Activated CD4-positive, alpha-beta T cell treated with anti-CD3 and anti-CD28 coated beads, Interleukin-2, amount 10 ng/mL, durations not matched to agents 24 days and 14 days (primary cell): ENCODE results near the gene ARHGAP35. TPM values are rescaled to one million over a fixed set of nuclear protein-coding genes. Genes with fewer than 3 reads are reported as not detected.
"Not testable (repeated sequence)": the region's sequence is repeated elsewhere in the genome, so short reads cannot be mapped to it uniquely, and the experiment has no call there.

Experiments used
- DNase-seq: peaks from one replicate; pipeline ENCODE4 v3.0.0; 2022
- H3K27ac Mint-ChIP-seq: one replicate; pipeline ENCODE4 v1.8.0; 2022; ENCODE audit warnings: mild to moderate bottlenecking, mixed read lengths
- H3K27me3 Mint-ChIP-seq: one replicate; pipeline ENCODE4 v1.8.0; 2022; ENCODE audit warnings: mixed read lengths
- H3K36me3 Mint-ChIP-seq: one replicate; pipeline ENCODE4 v1.8.0; 2022; ENCODE audit warnings: low read depth, mild to moderate bottlenecking, mixed read lengths
- H3K4me1 Mint-ChIP-seq: one replicate; pipeline ENCODE4 v1.8.0; 2021; ENCODE audit warnings: mixed read lengths
- H3K4me3 Mint-ChIP-seq: one replicate; pipeline ENCODE4 v1.8.0; 2022; ENCODE audit warnings: mild to moderate bottlenecking, moderate library complexity, mixed read lengths
- H3K9me3 Mint-ChIP-seq: one replicate; pipeline ENCODE4 v1.8.0; 2021; ENCODE audit warnings: mixed read lengths
- intact Hi-C: fragments of 100-400 bp; cut with micrococcal nuclease; formaldehyde crosslinking; loops from one replicate; pipeline ENCODE4 v1.15.1; 2023
- total RNA-seq: library from RNA; stranded (reverse); gene quantifications from 2 replicates; pipeline ENCODE4 v1.2.3, GENCODE V29; 2022

ARHGAP35 gene
- total RNA-seq, 1 donor from 2014 or later = 21.9 TPM

DNA sequence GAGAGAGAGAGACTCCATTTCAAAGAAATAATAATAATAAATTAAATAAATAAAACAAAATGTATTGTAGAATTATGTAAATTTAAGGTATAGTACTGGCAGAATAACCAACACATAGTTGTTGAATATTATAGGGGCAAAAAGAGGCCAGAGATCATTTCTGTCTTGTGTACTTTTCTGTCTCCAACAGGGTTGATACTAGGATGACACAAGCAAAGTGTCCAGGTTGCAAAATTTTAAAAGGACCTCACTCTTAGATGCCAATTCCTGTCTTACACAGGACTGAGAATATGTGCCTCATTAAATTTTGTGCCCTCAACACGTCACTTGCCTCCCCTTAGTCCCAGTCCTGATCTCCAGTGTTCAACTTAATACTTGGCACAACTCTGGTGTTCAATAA lies 8.0 kb upstream of the ARHGAP35 start:
- Mint-ChIP-seq H3K27me3 (no peaks in the 10 kb centered on the region), H3K9me3 (no peaks in the 10 kb centered on the region), H3K4me1 (peaks cover 25% of the 10 kb centered on the region), H3K27ac (no peak overlapping the region), H3K4me3 (no peak overlapping the region), H3K36me3 (no peaks in the 10 kb centered on the region)
- DNase-seq = no peak
- intact Hi-C loops = no loop called here

- H3K27me3 Mint-ChIP-seq, H3K27ac Mint-ChIP-seq, H3K4me3 Mint-ChIP-seq, intact Hi-C loops, H3K9me3 Mint-ChIP-seq, DNase-seq, H3K36me3 Mint-ChIP-seq: not testable (repeated sequence)
- peaks cover 20% of the 10 kb centered on the region for H3K4me1 Mint-ChIP-seq
Observed at GRCh38 chr19:46854698-46855097, 6.1 kb upstream of the ARHGAP35 start.

DNA sequence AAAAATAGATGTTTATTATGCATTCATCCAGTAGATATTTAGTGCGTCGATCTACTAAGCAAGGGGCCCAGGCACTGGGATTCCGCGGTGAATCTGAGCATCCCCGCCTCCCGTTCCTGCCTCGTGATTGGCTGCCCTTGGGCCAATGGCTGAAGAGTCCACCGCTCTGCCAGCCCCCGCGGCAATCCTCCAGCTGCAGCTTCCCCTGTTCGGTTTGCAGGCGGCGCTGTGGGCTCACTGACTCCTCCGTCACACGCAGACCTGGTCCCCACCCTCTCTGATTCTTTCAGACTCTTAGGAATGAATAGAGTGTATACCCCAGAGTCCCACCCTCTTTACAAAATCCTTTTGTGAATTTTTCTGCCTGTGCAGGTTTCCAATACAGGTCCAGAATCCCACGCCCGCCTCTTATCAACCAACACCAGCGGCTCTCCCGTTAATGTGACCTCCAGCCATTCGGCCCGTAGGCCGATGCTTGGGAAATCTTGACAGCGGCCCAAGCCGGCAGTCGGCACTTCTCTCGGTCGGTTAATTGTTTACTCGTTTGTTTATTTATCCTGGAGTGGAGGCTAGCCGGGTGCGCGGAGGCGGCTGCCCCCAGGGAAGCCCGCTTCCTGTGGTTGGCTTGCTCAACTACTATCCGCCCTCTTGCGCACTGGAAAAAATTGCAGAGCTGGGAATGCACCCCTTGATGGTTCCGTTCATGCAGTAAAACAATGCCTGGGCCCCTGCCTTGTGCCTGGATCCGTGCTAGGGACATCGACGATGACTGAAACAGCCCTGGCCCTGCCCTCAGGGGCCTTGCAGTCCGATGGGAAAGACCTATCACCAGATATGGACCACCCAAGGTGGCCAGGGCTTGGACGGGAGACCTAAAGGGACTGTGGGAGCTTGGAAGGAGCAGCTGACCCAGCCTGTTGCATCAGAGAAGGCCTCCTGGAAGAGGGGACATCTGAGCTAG lies 4.5 kb upstream of the ARHGAP35 start:
- H3K27ac Mint-ChIP-seq = peak overlapping the region; percentile 95
- intact Hi-C loops = loop anchor here (1.0 to 2.0 kb wide), 3 partner anchors 134 to 493 kb away; partner anchors contain the start of genes DHX34 and ZC3H4
- H3K9me3 Mint-ChIP-seq = no peaks in the 10 kb centered on the region
- peak; percentile 97 for DNase-seq
- H3K4me3 Mint-ChIP-seq = peak overlapping the region; percentile 88
- H3K36me3 Mint-ChIP-seq = peaks cover 6% of the 10 kb centered on the region
- no peaks in the 10 kb centered on the region for H3K27me3 Mint-ChIP-seq
- H3K4me1 Mint-ChIP-seq = peaks cover 15% of the 10 kb centered on the region

GRCh38 chr19:46859637-46860124 lies 1.1 kb upstream of the ARHGAP35 start:
- intact Hi-C loops = loop anchor here (1.0 to 10.0 kb wide), 4 partner anchors 9 to 397 kb away; partner anchors contain the start of genes AP2S1 and CCDC9
- Mint-ChIP-seq H3K9me3 (no peaks in the 10 kb centered on the region), H3K27ac (peak overlapping the region; percentile 91), H3K36me3 (peaks cover 6% of the 10 kb centered on the region), H3K27me3 (no peaks in the 10 kb centered on the region), H3K4me3 (peak overlapping the region; percentile 85), H3K4me1 (peaks cover 18% of the 10 kb centered on the region)
- no peak for DNase-seq

- peak overlapping the region; percentile 85 for H3K4me3 Mint-ChIP-seq
- no peaks in the 10 kb centered on the region for H3K27me3 Mint-ChIP-seq
- peak overlapping the region; percentile 91 for H3K27ac Mint-ChIP-seq
- H3K9me3 Mint-ChIP-seq = no peaks in the 10 kb centered on the region
- H3K36me3 Mint-ChIP-seq = peaks cover 7% of the 10 kb centered on the region
- intact Hi-C loops = loop anchor here (1.0 to 10.0 kb wide), 4 partner anchors 10 to 397 kb away; partner anchors contain the start of genes AP2S1 and CCDC9
- peaks cover 19% of the 10 kb centered on the region for H3K4me1 Mint-ChIP-seq
- DNase-seq = peak; percentile 99
Observed at GRCh38 chr19:46860125-46860845, 512 bp upstream of the ARHGAP35 start.

DNA sequence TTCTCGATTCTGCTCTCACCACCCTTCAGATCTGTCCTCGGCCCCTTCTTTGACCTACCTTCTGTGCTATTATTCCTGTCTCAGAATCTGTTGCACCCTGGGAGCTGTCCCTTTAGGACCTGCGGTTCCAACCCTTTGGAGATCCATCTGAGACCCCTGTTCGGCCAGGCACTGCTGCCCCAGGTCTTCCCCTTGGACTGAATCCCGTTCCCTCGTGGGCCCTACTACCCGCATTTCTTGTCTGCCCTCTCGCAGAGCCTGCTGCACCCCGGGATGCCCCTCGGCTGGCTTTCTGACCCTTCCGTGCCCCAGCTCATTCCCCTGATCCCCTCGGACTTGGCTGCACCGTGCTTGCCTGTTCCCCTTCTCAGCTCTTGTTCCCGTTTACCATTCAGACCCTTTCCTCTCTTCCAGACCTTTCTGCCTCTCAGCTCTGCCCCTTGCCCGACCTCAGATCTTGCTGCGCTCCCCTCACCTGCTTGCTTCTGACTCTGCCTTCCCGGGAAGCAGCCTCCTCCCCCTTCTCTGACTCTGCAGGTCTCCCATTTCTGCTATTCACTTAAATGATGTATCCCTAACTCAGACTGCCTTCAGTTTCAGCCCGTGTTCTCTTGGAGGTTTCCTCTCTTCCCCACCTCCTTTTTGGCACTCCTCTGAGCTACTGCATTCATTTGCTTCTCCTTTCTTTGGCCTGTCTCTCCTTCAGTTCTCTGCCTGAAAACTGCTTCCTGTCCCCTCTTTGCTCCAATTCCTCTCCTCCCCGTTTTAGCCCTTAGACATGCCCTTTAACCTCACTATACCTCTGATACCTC lies 1.1 kb downstream of the ARHGAP35 start:
- H3K9me3 Mint-ChIP-seq = no peaks in the 10 kb centered on the region
- H3K4me3 Mint-ChIP-seq = no peak overlapping the region
- H3K27me3 Mint-ChIP-seq = no peaks in the 10 kb centered on the region
- intact Hi-C loops = loop anchor here (2.0 to 10.0 kb wide), 3 partner anchors 53 to 395 kb away; partner anchors contain the start of gene CCDC9
- peak; percentile 70 for DNase-seq
- H3K36me3 Mint-ChIP-seq = peaks cover 10% of the 10 kb centered on the region
- no peak overlapping the region for H3K27ac Mint-ChIP-seq
- H3K4me1 Mint-ChIP-seq = peaks cover 15% of the 10 kb centered on the region

DNA sequence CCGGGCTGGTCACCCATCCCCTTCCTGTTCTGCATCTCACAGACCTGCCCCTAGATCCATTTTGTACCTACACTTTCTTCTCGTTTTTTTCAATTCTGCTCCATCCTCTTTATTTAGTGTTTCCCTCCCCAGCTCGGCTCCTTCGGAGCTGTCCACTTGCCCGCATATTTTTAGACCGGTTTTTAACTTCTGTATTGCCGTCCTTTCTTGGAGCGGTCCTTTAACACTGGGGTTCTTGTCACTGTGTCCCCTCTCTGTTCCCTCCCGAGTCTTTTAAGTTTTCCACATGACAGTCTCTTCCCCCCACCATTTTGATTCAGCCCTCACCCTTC lies 1.7 kb downstream of the ARHGAP35 start:
- intact Hi-C loops = loop anchor here (10.0 kb wide), 1 partner anchor 52 kb away; no protein-coding TSS in a partner anchor
- Mint-ChIP-seq H3K27ac (no peak overlapping the region), H3K36me3 (peaks cover 10% of the 10 kb centered on the region), H3K4me1 (peaks cover 18% of the 10 kb centered on the region), H3K4me3 (no peak overlapping the region), H3K27me3 (no peaks in the 10 kb centered on the region), H3K9me3 (no peaks in the 10 kb centered on the region)
- DNase-seq = peak; percentile 69

- H3K36me3 Mint-ChIP-seq = peaks cover 10% of the 10 kb centered on the region
- no peak for DNase-seq
- peaks cover 19% of the 10 kb centered on the region for H3K4me1 Mint-ChIP-seq
- no peaks in the 10 kb centered on the region for H3K27me3 Mint-ChIP-seq
- no peak overlapping the region for H3K4me3 Mint-ChIP-seq
- H3K9me3 Mint-ChIP-seq = no peaks in the 10 kb centered on the region
- intact Hi-C loops = loop anchor here (10.0 kb wide), 1 partner anchor 52 kb away; no protein-coding TSS in a partner anchor
- H3K27ac Mint-ChIP-seq = no peak overlapping the region
Observed at GRCh38 chr19:46862974-46863632, 2.3 kb downstream of the ARHGAP35 start.

GRCh38 chr19:46863818-46864629 lies 3.2 kb downstream of the ARHGAP35 start:
- peaks cover 7% of the 10 kb centered on the region for H3K36me3 Mint-ChIP-seq

GRCh38 chr19:46866407-46867136 lies 5.8 kb downstream of the ARHGAP35 start:
- no peak for DNase-seq
- no peak overlapping the region for H3K4me3 Mint-ChIP-seq
- peaks cover 5% of the 10 kb centered on the region for H3K36me3 Mint-ChIP-seq
- no peaks in the 10 kb centered on the region for H3K9me3 Mint-ChIP-seq
- H3K27ac Mint-ChIP-seq = no peak overlapping the region
- no peaks in the 10 kb centered on the region for H3K27me3 Mint-ChIP-seq
- intact Hi-C loops = loop anchor here (10.0 kb wide), 1 partner anchor 48 kb away; no protein-coding TSS in a partner anchor
- peaks cover 18% of the 10 kb centered on the region for H3K4me1 Mint-ChIP-seq

More at GRCh38 chr19:46863818-46864629, 3.2 kb downstream of the ARHGAP35 start:
- no peak for DNase-seq
- intact Hi-C loops = loop anchor here (10.0 kb wide), 1 partner anchor 51 kb away; no protein-coding TSS in a partner anchor
- no peak overlapping the region for H3K27ac Mint-ChIP-seq
- H3K4me1 Mint-ChIP-seq = peaks cover 23% of the 10 kb centered on the region
- H3K9me3 Mint-ChIP-seq = no peaks in the 10 kb centered on the region
- no peaks in the 10 kb centered on the region for H3K27me3 Mint-ChIP-seq
- H3K4me3 Mint-ChIP-seq = no peak overlapping the region

DNA sequence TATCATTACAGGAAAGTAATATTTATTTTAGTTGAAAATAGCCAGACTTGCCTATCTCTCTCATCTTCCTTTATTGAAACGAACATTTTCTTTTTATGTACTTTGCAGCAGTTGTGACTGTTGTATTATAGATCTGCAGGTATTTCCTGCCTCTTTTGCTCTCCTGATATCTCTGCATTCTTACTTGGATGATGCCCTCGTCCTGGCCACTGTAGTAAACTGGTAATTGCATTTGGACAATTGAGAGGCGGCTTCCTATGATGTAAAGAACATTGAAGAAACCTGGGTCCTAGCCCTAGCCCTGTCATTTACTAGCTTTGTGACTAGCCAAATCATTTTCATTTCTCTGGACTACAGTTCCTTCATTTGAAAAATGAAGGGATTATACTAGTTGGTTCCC lies 6.4 kb downstream of the ARHGAP35 start:
- no peaks in the 10 kb centered on the region for H3K27me3 Mint-ChIP-seq
- intact Hi-C loops = loop anchor here (10.0 kb wide), 1 partner anchor 48 kb away; no protein-coding TSS in a partner anchor

More for the DNA sequence above, 6.4 kb downstream of the ARHGAP35 start:
- DNase-seq = no peak
- Mint-ChIP-seq H3K36me3 (peaks cover 6% of the 10 kb centered on the region), H3K27ac (no peak overlapping the region), H3K4me3 (no peak overlapping the region), H3K9me3 (no peaks in the 10 kb centered on the region), H3K4me1 (peaks cover 18% of the 10 kb centered on the region)
